SK-N-MC (cell line): ENCODE data around the gene ANKRD45.
"Not testable (repeated sequence)": the region's sequence is repeated elsewhere in the genome, so short reads cannot be mapped to it uniquely, and the experiment has no call there.

ENCODE experiments used
- DNase-seq: peaks from one replicate; pipeline ENCODE4 v3.0.0-alpha.2; 2011; ENCODE audit warnings: low read depth, low spot score
- H3K27ac ChIP-seq: fragments of 200-600 bp; sonication (generic); 2 replicates; pipeline ENCODE4 v1.5.1; 2016; ENCODE audit warnings: mixed run types
- H3K36me3 ChIP-seq: fragments of 200-600 bp; sonication (generic); 2 replicates; pipeline ENCODE4 v1.6.1; 2017; ENCODE audit warnings: antibody characterized with exemption, low read length, mixed read lengths; ENCODE audit not compliant: insufficient read depth
- H3K4me3 ChIP-seq: fragments of 200-600 bp; sonication (generic); 2 replicates; pipeline ENCODE4 v1.5.1; 2016
- H3K9ac ChIP-seq: fragments of 200-600 bp; sonication (generic); 2 replicates; pipeline ENCODE4 v1.8.0; 2017; ENCODE audit warnings: mixed run types, mixed read lengths; ENCODE audit not compliant: insufficient read length
- H3K9me3 ChIP-seq: fragments of 200-600 bp; sonication (generic); 2 replicates; pipeline ENCODE4 v1.6.1; 2017; ENCODE audit warnings: low read depth, mild to moderate bottlenecking, antibody characterized with exemption, low read length, moderate library complexity, mixed read lengths
- EZH2 ChIP-seq: fragments of 200-600 bp; sonication (generic); IDR thresholded peaks from one replicate; pipeline ENCODE4 v1.6.1; 2017; ENCODE audit warnings: antibody characterized with exemption
- FOXP2 ChIP-seq: optimal IDR thresholded peaks from 2 replicates; pipeline ENCODE3; 2011; ENCODE audit warnings: mild to moderate bottlenecking, moderate library complexity; ENCODE audit not compliant: insufficient read depth; ENCODE audit errors: extremely low read length, control extremely low read depth
- POLR2AphosphoS5 ChIP-seq: IDR thresholded peaks from 2 replicates; pipeline ENCODE4 v1.6.1; 2012; ENCODE audit warnings: mild to moderate bottlenecking, low read depth, low read length, borderline replicate concordance

ANKRD45 gene

GRCh38 chr1:173669491-173669941 is at the start of gene ANKRD45:
TSS of gene ANKRD45 (minus strand) at chr1:173669851. CDS start at chr1:173659418, 10,433 bp downstream.
- Histone ChIP-seq H3K36me3 (no peaks in the 10 kb centered on the region), H3K9me3 (no peaks in the 10 kb centered on the region), H3K4me3 (peak within 1 kb of the TSS; percentile 75), H3K27ac (no peak within 1 kb of the TSS), H3K9ac (peak within 1 kb of the TSS; percentile 17)
- DNase-seq, result no peak
- no peak for TF ChIP-seq POLR2AphosphoS5
- no peak for TF ChIP-seq EZH2
- no peak for TF ChIP-seq FOXP2

- H3K4me3 ChIP-seq, result no peak overlapping the region
- no peaks in the 10 kb centered on the region for H3K9me3 ChIP-seq
- TF ChIP-seq FOXP2, result no peak
- no peak for TF ChIP-seq EZH2
- no peak for TF ChIP-seq POLR2AphosphoS5
Measured at GRCh38 chr1:173717238-173717637, 47.6 kb upstream of the ANKRD45 start.

DNA sequence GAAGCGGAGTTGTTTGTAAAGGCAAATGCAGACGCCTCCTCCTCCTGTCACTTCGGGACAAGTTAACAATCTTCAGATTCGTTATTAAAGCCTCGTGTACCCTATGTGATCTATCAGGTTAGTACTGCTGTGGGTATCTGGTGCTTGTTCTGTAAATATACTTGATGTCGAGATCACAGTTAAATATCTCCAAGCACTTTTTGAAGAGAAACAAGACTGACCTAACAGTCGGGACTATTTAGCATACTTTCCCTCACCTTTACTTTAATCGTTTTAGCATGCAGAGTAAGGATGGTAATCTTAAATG is 45.8 kb upstream of the ANKRD45 start:
- Histone ChIP-seq H3K36me3 (no peaks in the 10 kb centered on the region), H3K4me3 (peak overlapping the region; percentile 88), H3K27ac (no peak overlapping the region), H3K9me3 (no peaks in the 10 kb centered on the region), H3K9ac (peak overlapping the region; percentile 79)
- DNase-seq, result no peak
- no peak for TF ChIP-seq POLR2AphosphoS5
- no peak for TF ChIP-seq EZH2
- no peak for TF ChIP-seq FOXP2

More at GRCh38 chr1:173717238-173717637, 47.6 kb upstream of the ANKRD45 start:
- no peak for DNase-seq
- Histone ChIP-seq H3K36me3 (0 out of 2 replicates have a peak, but pooled peaks cover 4% of the 10 kb centered on the region), H3K9ac (no peak overlapping the region), H3K27ac (no peak overlapping the region)

GRCh38 chr1:173714759-173715537 is 45.3 kb upstream of the ANKRD45 start, which contains the start of gene KLHL20:
TSS of gene KLHL20 (plus strand) at chr1:173714981. CDS start at chr1:173716044, 1,063 bp downstream.
- Histone ChIP-seq H3K4me3 (peak within 1 kb of the TSS; percentile 88), H3K27ac (peak within 1 kb of the TSS; percentile 33), H3K9ac (peak within 1 kb of the TSS; percentile 79), H3K9me3 (no peaks in the 10 kb centered on the region), H3K36me3 (no peaks in the 10 kb centered on the region)
- peak; percentile 83 for DNase-seq
- TF ChIP-seq FOXP2 (peak; percentile 14), EZH2 (no peak), POLR2AphosphoS5 (peak; percentile 95)

- no peaks in the 10 kb centered on the region for H3K9me3 ChIP-seq
- TF ChIP-seq EZH2 (no peak), FOXP2 (no peak), POLR2AphosphoS5 (no peak)
- H3K27ac ChIP-seq, result no peak overlapping the region; the same call in 1 of the 2 replicates
- no peak for DNase-seq
- no peaks in the 10 kb centered on the region for H3K36me3 ChIP-seq
- peak overlapping the region; percentile 58 for H3K9ac ChIP-seq
- H3K4me3 ChIP-seq, result peak overlapping the region; percentile 88
Measured at GRCh38 chr1:173714441-173714758, 44.7 kb upstream of the ANKRD45 start.

GRCh38 chr1:173708787-173709186 is 39.1 kb upstream of the ANKRD45 start:
- Histone ChIP-seq H3K27ac (no peak overlapping the region), H3K36me3 (no peaks in the 10 kb centered on the region), H3K4me3 (no peak overlapping the region), H3K9ac (no peak overlapping the region), H3K9me3 (no peaks in the 10 kb centered on the region)
- TF ChIP-seq POLR2AphosphoS5 (no peak), FOXP2 (no peak), EZH2 (no peak)
- no peak for DNase-seq

- no peaks in the 10 kb centered on the region for H3K36me3 ChIP-seq
- H3K9ac ChIP-seq, result no peak overlapping the region
- no peak for TF ChIP-seq FOXP2
- no peak for TF ChIP-seq EZH2
- TF ChIP-seq POLR2AphosphoS5, result no peak
- no peak for DNase-seq
- H3K4me3 ChIP-seq, result no peak overlapping the region
- H3K9me3 ChIP-seq, result no peaks in the 10 kb centered on the region
- no peak overlapping the region for H3K27ac ChIP-seq
Measured at GRCh38 chr1:173705117-173705516, 35.5 kb upstream of the ANKRD45 start.

GRCh38 chr1:173702736-173703135 is 33.1 kb upstream of the ANKRD45 start:
- Histone ChIP-seq H3K36me3 (no peaks in the 10 kb centered on the region), H3K9me3 (no peaks in the 10 kb centered on the region), H3K9ac (no peak overlapping the region), H3K27ac (no peak overlapping the region), H3K4me3 (no peak overlapping the region)
- no peak for TF ChIP-seq FOXP2
- no peak for DNase-seq

DNA sequence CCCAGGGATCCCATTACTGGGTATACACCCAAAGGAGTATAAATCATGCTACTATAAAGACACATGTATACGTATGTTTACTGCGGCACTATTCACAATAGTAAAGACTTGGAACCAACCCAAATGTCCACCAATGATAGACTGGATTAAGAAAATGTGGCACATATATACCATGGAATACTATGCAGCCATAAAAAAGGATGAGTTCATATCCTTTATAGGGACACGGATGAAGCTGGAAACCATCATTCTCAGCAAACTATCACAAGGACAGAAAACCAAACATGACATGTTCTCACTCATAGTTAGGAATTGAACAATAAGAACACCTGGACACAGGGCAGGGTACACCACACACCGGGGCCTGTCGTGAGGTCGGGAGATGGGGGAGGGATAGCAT is 31.6 kb upstream of the ANKRD45 start:
- not testable (repeated sequence) for H3K27ac ChIP-seq, H3K9ac ChIP-seq

More for the DNA sequence above, 31.6 kb upstream of the ANKRD45 start:
- H3K36me3 ChIP-seq, H3K4me3 ChIP-seq, DNase-seq, H3K9me3 ChIP-seq: not testable (repeated sequence)
